K562 (cell line): ENCODE data around the gene IL11. TPM values are rescaled to one million over a fixed set of nuclear protein-coding genes. Genes with fewer than 3 reads are reported as not detected.
A peak's percentile ranks its signal among the peaks of the same experiment; 100 is the strongest.

Experiments used
- CBX8 ChIP-seq: fragments of 200-600 bp; sonication (generic); IDR thresholded peaks from 2 replicates; pipeline ENCODE4 v1.6.1; 2012; ENCODE audit warnings: borderline replicate concordance, mixed run types, low read depth, mild to moderate bottlenecking, moderate library complexity, mixed read lengths, low read length, control low read depth, inconsistent platforms; ENCODE audit not compliant: poor library complexity, severe bottlenecking; ENCODE audit errors: extremely low read depth
- CHD1 ChIP-seq: fragments of 200-600 bp; sonication (generic); IDR thresholded peaks from one replicate; pipeline ENCODE4 v1.6.1; 2012; ENCODE audit warnings: mild to moderate bottlenecking, moderate library complexity, low read length, inconsistent platforms
- CREB1 ChIP-seq, 2 experiments: sonication (generic) in 1 of 2; formaldehyde crosslinking in 1 of 2; IDR thresholded peaks; 2 replicates each; pipeline versions ENCODE4 v1.6.1 to v1.8.0; 2012 to 2022; ENCODE audit warnings: inconsistent platforms in 1 of 2, mild to moderate bottlenecking in 1 of 2, missing genetic modification reagents in 1 of 2, moderate library complexity in 1 of 2
- FIP1L1 ChIP-seq: fragments of 200-400 bp; formaldehyde crosslinking; IDR thresholded peaks from 2 replicates; pipeline ENCODE4 v1.6.1; 2018; ENCODE audit warnings: mild to moderate bottlenecking, low read depth, low read length; ENCODE audit not compliant: poor library complexity, severe bottlenecking
- FOXK1 ChIP-seq: sonication (generic); formaldehyde crosslinking; IDR thresholded peaks from 2 replicates; pipeline ENCODE4 v1.8.0; 2022; ENCODE audit warnings: missing genetic modification reagents, mild to moderate bottlenecking, borderline replicate concordance
- FOXP1 ChIP-seq: sonication (generic); formaldehyde crosslinking; IDR thresholded peaks from 2 replicates; pipeline ENCODE4 v1.8.0; 2022; ENCODE audit warnings: mild to moderate bottlenecking, missing genetic modification reagents
- KDM5B ChIP-seq: fragments of 200-600 bp; sonication (generic); IDR thresholded peaks from 2 replicates; pipeline ENCODE4 v1.6.1; 2012; ENCODE audit warnings: low read depth, mild to moderate bottlenecking, moderate library complexity, low read length, control low read depth, inconsistent platforms; ENCODE audit not compliant: insufficient replicate concordance
- MYC ChIP-seq, 2 experiments: fragments of 250-450 bp in 1 of 2; sonication (Bioruptor Pico) in 1 of 2; IDR thresholded peaks; 2 replicates each; pipeline versions ENCODE4 v1.5.1 to v1.6.1; 2012 to 2021; ENCODE audit warnings: low read depth in 2 of 2, borderline replicate concordance in 1 of 2, improper control_type of control experiment in 1 of 2, low read length in 1 of 2, mild to moderate bottlenecking in 1 of 2, moderate library complexity in 1 of 2
- RBM39 ChIP-seq: fragments of 200-400 bp; formaldehyde crosslinking; optimal IDR thresholded peaks from 2 replicates; pipeline ENCODE3; 2018; ENCODE audit warnings: low read depth, low read length
- SP1 ChIP-seq: sonication (generic); formaldehyde crosslinking; IDR thresholded peaks from 2 replicates; pipeline ENCODE4 v1.8.1; 2022; ENCODE audit warnings: mild to moderate bottlenecking, missing genetic modification reagents
- TCF7L2 ChIP-seq: fragments of 150-350 bp; IDR thresholded peaks from 2 replicates; pipeline ENCODE4 v1.6.1; 2016; ENCODE audit warnings: low read depth, mild to moderate bottlenecking, low read length, moderate library complexity
- XRCC5 ChIP-seq: fragments of 200-400 bp; formaldehyde crosslinking; IDR thresholded peaks from 2 replicates; pipeline ENCODE4 v1.6.1; 2017; ENCODE audit warnings: low read depth, mild to moderate bottlenecking, low read length
- ZBTB17 ChIP-seq: fragments of 450-650 bp; formaldehyde crosslinking; IDR thresholded peaks from 2 replicates; pipeline ENCODE4 v1.4.0; 2020; ENCODE audit warnings: mild to moderate bottlenecking
- polyA plus RNA-seq, 8 experiments: library from polyadenylated mRNA; depleted of rRNA in 4 of 8; stranded (reverse) in 5 of 8; unstranded in 3 of 8; fragments of >200 nt; fragmentation: Nextera tagmentation in 2 of 8; fragmentation: Illumina TruSeq in 1 of 8; extraction: Ambion mirVana in 2 of 8; extraction: Trizol in 1 of 8; gene quantifications; 2 replicates each; pipeline versions ENCODE4 v1.2.1 to v1.2.3, GENCODE V29; 2011 to 2014; ENCODE audit warnings: inconsistent platforms in 1 of 8, missing spikeins in 1 of 8
- total RNA-seq, 7 experiments: library from RNA; depleted of rRNA in 6 of 7; stranded (reverse); fragments of >200 nt in 6 of 7; fragmentation: Illumina TruSeq in 2 of 7; extraction: Trizol in 2 of 7; gene quantifications; 2 replicates each; pipeline versions ENCODE4 v1.2.1 to v1.2.3, GENCODE V29; 2011 to 2021; ENCODE audit warnings: low replicate concordance in 1 of 7

Gene IL11
- total and polyA plus RNA-seq, 9 of the 15 experiments (the other 6 are each of a cell fraction or from before 2014, with no cell fraction given) = 0.04 to 0.42 (median 0.06) TPM; not detected in 6

- no peak for TF ChIP-seq TCF7L2
- TF ChIP-seq MYC (IDR thresholded peaks at IDR 0.05; ENCODE audit: low read depth, low read length) = 0 out of 2 replicates have a peak, but pooled peaks have one; percentile 22
- no peak for TF ChIP-seq MYC (CRISPR knock-in tag; IDR thresholded peaks at IDR 0.05; ENCODE audit: borderline replicate concordance, low read depth)
- TF ChIP-seq FOXP1 (CRISPR knock-in tag) = 0 out of 2 replicates have a peak, but pooled peaks have one; percentile 34
- TF ChIP-seq KDM5B = peak; percentile 30
- TF ChIP-seq FOXK1 (CRISPR knock-in tag) = peak; percentile 13; the same call in 1 of the 2 replicates
- peak; percentile 18 for TF ChIP-seq CHD1
- TF ChIP-seq XRCC5 = 0 out of 2 replicates have a peak, but pooled peaks have one; percentile 22
- no peak for TF ChIP-seq CREB1 (IDR thresholded peaks at IDR 0.05)
- TF ChIP-seq CREB1 (CRISPR knock-in tag; IDR thresholded peaks at IDR 0.05) = no peak
- TF ChIP-seq FIP1L1 = no peak
- peak; percentile 60 for TF ChIP-seq RBM39
- TF ChIP-seq SP1 (CRISPR knock-in tag) = peak; percentile 48; the same call in 1 of the 2 replicates
- no peak for TF ChIP-seq CBX8
- TF ChIP-seq ZBTB17 (CRISPR knock-in tag) = no peak
Observed at GRCh38 chr19:55406091-55406825, 36.0 kb upstream of the IL11 start (continued).
